ENCODE results near the gene PADI3.

PADI3 gene

GRCh38 chr1:17248781-17249180, at the start of gene PADI3:
Gene PADI3 (plus strand): TSS chr1:17249098. CDS start chr1:17249138, 40 bp downstream.
- DNase-seq, result peak; percentile 10

- DNase-seq, result no peak
Measured at GRCh38 chr1:17199267-17200044, 49.4 kb upstream of the PADI3 start.

- DNase-seq, result no peak
Measured at GRCh38 chr1:17200246-17200645, 48.7 kb upstream of the PADI3 start.

GRCh38 chr1:17200756-17201155, 48.1 kb upstream of the PADI3 start:
- DNase-seq, result no peak

- DNase-seq, result no peak
Measured at GRCh38 chr1:17201201-17202021, 47.5 kb upstream of the PADI3 start.

- DNase-seq, result no peak
Measured at GRCh38 chr1:17204546-17205440, 44.1 kb upstream of the PADI3 start, which contains the start of gene PADI1. Gene PADI1 (plus strand): TSS chr1:17205128. CDS start chr1:17205218, 90 bp downstream.

- DNase-seq, result no peak
Measured at GRCh38 chr1:17205652-17206051, 43.2 kb upstream of the PADI3 start.

GRCh38 chr1:17206196-17206595, 42.7 kb upstream of the PADI3 start:
- DNase-seq, result no peak

- DNase-seq, result peak; percentile 65
Measured at GRCh38 chr1:17207046-17207445, 41.9 kb upstream of the PADI3 start.

GRCh38 chr1:17207540-17207939, 41.4 kb upstream of the PADI3 start:
- DNase-seq, result no peak

- DNase-seq, result peak; percentile 18
Measured at GRCh38 chr1:17207966-17208418, 40.9 kb upstream of the PADI3 start.

- DNase-seq, result no peak
Measured at GRCh38 chr1:17208546-17208945, 40.4 kb upstream of the PADI3 start.

- no peak for DNase-seq
Measured at GRCh38 chr1:17209430-17209829, 39.5 kb upstream of the PADI3 start.

- no peak for DNase-seq
Measured at GRCh38 chr1:17210176-17210575, 38.7 kb upstream of the PADI3 start.

GRCh38 chr1:17211377-17211776, 37.5 kb upstream of the PADI3 start:
- no peak for DNase-seq

GRCh38 chr1:17212009-17212408, 36.9 kb upstream of the PADI3 start:
- no peak for DNase-seq

- DNase-seq, result peak; percentile 83
Measured at GRCh38 chr1:17212487-17213121, 36.3 kb upstream of the PADI3 start.

- DNase-seq, result peak; percentile 60
Measured at GRCh38 chr1:17213148-17213781, 35.6 kb upstream of the PADI3 start.

GRCh38 chr1:17213782-17214148, 35.1 kb upstream of the PADI3 start:
- no peak for DNase-seq

- DNase-seq, result no peak
Measured at GRCh38 chr1:17214876-17215544, 33.9 kb upstream of the PADI3 start.

- DNase-seq, result no peak
Measured at GRCh38 chr1:17215545-17215890, 33.4 kb upstream of the PADI3 start.

All from hematopoietic multipotent progenitor cell treated with erythropoietin and hydrocortisone succinate and interleukin-3 and kit ligand, for 6 days (in vitro differentiated cells).